Measurements from ENCODE around the gene TUFT1.
A peak's percentile ranks its signal among the peaks of the same experiment; 100 is the strongest.

DNA sequence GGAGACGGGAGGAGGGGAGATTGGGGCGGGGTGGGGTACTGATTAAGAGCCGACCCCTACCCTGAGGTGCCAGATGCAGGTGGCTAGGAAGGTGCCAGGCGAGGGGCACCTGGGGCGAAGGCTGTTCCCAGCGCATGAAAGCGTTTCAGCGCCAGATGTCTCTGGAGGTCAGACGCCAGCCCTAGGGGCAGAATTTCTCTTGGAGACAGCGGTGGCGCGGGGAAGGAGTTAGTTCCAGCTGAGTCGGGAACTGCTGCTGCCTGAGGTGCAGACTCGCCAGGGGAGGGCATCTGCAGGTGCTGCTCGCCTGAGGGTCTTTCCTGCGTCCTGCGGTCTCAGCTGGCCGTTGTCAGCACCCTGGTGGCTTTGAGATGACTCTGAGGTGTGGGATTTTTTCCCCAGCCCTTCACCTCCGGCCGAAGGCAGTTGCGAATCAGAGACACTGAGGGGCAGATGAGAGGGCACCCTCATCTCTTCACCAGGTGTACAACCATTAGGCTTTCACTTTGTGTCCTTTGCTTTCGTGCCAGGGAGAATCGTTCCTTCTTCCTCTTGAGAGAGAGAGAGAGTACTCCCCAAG, 28.4 kb upstream of the TUFT1 start:
- peak in 1 of 4 experiments; percentile 9 for TF ChIP-seq CTCF (IDR thresholded peaks at IDR 0.05)
- TF ChIP-seq POLR2A (IDR thresholded peaks at IDR 0.05) = no peak
- no peak for TF ChIP-seq POLR2AphosphoS5 (IDR thresholded peaks at IDR 0.05)
